ENCODE results near the gene EFCC1. TPM values are rescaled to one million over a fixed set of nuclear protein-coding genes. Genes with fewer than 3 reads are reported as not detected.

EFCC1 gene
- total RNA-seq, 4 donors from 2014 or later = 3.3 to 40.4 (median 4.0) TPM

- no peak for DNase-seq
- peak overlapping the region in 3 of 4 donors; percentile 47 to 70 (median 54) for H3K27ac ChIP-seq
- no peak overlapping the region for H3K4me3 ChIP-seq
Measured at GRCh38 chr3:129020691-129021090, 19.6 kb downstream of the EFCC1 start.

GRCh38 chr3:129021140-129021551, 20.0 kb downstream of the EFCC1 start:
- H3K27ac ChIP-seq = peak overlapping the region in 3 of 4 donors; percentile 47 to 70 (median 68)
- peaks cover 0 to 26% (median 9%) of the 10 kb centered on the region in 4 donors for H3K4me1 ChIP-seq
- H3K4me3 ChIP-seq = no peak overlapping the region
- no peaks in the 10 kb centered on the region for H3K36me3 ChIP-seq
- no peaks in the 10 kb centered on the region for H3K27me3 ChIP-seq
- DNase-seq = no peak
- TF ChIP-seq POLR2A (IDR thresholded peaks at IDR 0.05) = no peak
- TF ChIP-seq CTCF (IDR thresholded peaks at IDR 0.05) = no peak
- no peaks in the 10 kb centered on the region for H3K9me3 ChIP-seq

More at GRCh38 chr3:129020691-129021090, 19.6 kb downstream of the EFCC1 start:
- no peak for TF ChIP-seq POLR2A (IDR thresholded peaks at IDR 0.05)
- no peak for TF ChIP-seq CTCF (IDR thresholded peaks at IDR 0.05)
- Histone ChIP-seq H3K4me1 (peaks cover 0 to 26% (median 13%) of the 10 kb centered on the region in 4 donors), H3K36me3 (no peaks in the 10 kb centered on the region), H3K27me3 (no peaks in the 10 kb centered on the region), H3K9me3 (no peaks in the 10 kb centered on the region)

- no peak overlapping the region for H3K4me3 ChIP-seq
- DNase-seq = peak in 2 of 3 donors; percentile 33 to 74
- H3K27ac ChIP-seq = peak overlapping the region; percentile 9 to 70 (median 48)
- H3K9me3 ChIP-seq = no peaks in the 10 kb centered on the region
- no peaks in the 10 kb centered on the region for H3K27me3 ChIP-seq
- H3K36me3 ChIP-seq = no peaks in the 10 kb centered on the region
- no peak for TF ChIP-seq CTCF (IDR thresholded peaks at IDR 0.05)
- TF ChIP-seq POLR2A (IDR thresholded peaks at IDR 0.05) = no peak
- H3K4me1 ChIP-seq = peaks cover 0 to 28% (median 7%) of the 10 kb centered on the region in 4 donors
Measured at GRCh38 chr3:129022114-129023007, 21.3 kb downstream of the EFCC1 start.

GRCh38 chr3:129023008-129023358, 21.9 kb downstream of the EFCC1 start:
- no peak for DNase-seq
- Histone ChIP-seq H3K4me1 (peaks cover 0 to 29% (median 7%) of the 10 kb centered on the region in 4 donors), H3K27me3 (no peaks in the 10 kb centered on the region), H3K27ac (peak overlapping the region; percentile 9 to 70 (median 48)), H3K9me3 (no peaks in the 10 kb centered on the region), H3K36me3 (no peaks in the 10 kb centered on the region), H3K4me3 (no peak overlapping the region)
- TF ChIP-seq CTCF (IDR thresholded peaks at IDR 0.05) = no peak

- TF ChIP-seq POLR2A (IDR thresholded peaks at IDR 0.05) (no peak), CTCF (IDR thresholded peaks at IDR 0.05) (peak in 3 of 6 experiments; percentile 10 to 38 (median 26))
- DNase-seq = no peak
- no peak overlapping the region for H3K4me3 ChIP-seq
- H3K36me3 ChIP-seq = no peaks in the 10 kb centered on the region
- no peaks in the 10 kb centered on the region for H3K27me3 ChIP-seq
- H3K27ac ChIP-seq = peak overlapping the region in 2 of 4 donors; percentile 28 to 70
- H3K4me1 ChIP-seq = peaks cover 0 to 29% (median 7%) of the 10 kb centered on the region in 4 donors
- no peaks in the 10 kb centered on the region for H3K9me3 ChIP-seq
Measured at GRCh38 chr3:129023909-129024308, 22.8 kb downstream of the EFCC1 start.

Data from Peyer's patch (tissue), 4 donors.